T1000 (cell line): ENCODE results near the gene U2AF1L4.

Experiments used
- DNase-seq: peaks from one replicate; lab custom pipeline; 2025; ENCODE audit warnings: mixed read lengths; lab: John Stamatoyannopoulos, UW

U2AF1L4 gene

GRCh38 chr19:35740423-35741202, 4.6 kb downstream of the U2AF1L4 start:
- peak; percentile 96 for DNase-seq

GRCh38 chr19:35740108-35740422, 5.2 kb downstream of the U2AF1L4 start:
- DNase-seq: no peak

- no peak for DNase-seq
Measured at GRCh38 chr19:35739275-35740107, 5.7 kb downstream of the U2AF1L4 start.

GRCh38 chr19:35738887-35739229, 6.4 kb downstream of the U2AF1L4 start:
- no peak for DNase-seq

GRCh38 chr19:35738021-35738886, 7.0 kb downstream of the U2AF1L4 start:
- DNase-seq: no peak

GRCh38 chr19:35736913-35737886, 8.0 kb downstream of the U2AF1L4 start:
- peak; percentile 17 for DNase-seq

- no peak for DNase-seq
Measured at GRCh38 chr19:35734889-35735288, 10.3 kb downstream of the U2AF1L4 start.

- no peak for DNase-seq
Measured at GRCh38 chr19:35734273-35734672, 10.9 kb downstream of the U2AF1L4 start.

GRCh38 chr19:35733180-35734125, 11.8 kb downstream of the U2AF1L4 start:
- DNase-seq: no peak

- no peak for DNase-seq
Measured at GRCh38 chr19:35732540-35733179, 12.6 kb downstream of the U2AF1L4 start.

- DNase-seq: no peak
Measured at GRCh38 chr19:35731779-35732405, 13.3 kb downstream of the U2AF1L4 start.

GRCh38 chr19:35731353-35731752, 13.9 kb downstream of the U2AF1L4 start:
- DNase-seq: no peak

GRCh38 chr19:35730326-35730725, 14.9 kb downstream of the U2AF1L4 start:
- no peak for DNase-seq

- no peak for DNase-seq
Measured at GRCh38 chr19:35729763-35730162, 15.5 kb downstream of the U2AF1L4 start.

- DNase-seq: no peak
Measured at GRCh38 chr19:35729021-35729420, 16.2 kb downstream of the U2AF1L4 start.

GRCh38 chr19:35727956-35728706, 17.1 kb downstream of the U2AF1L4 start:
- DNase-seq: no peak

GRCh38 chr19:35727053-35727955, 17.9 kb downstream of the U2AF1L4 start:
- no peak for DNase-seq
